Activated T-cell treated with anti-CD3 and anti-CD28 coated beads, Interleukin-2, amount 50 U/mL, for 48 hours (primary cell): ENCODE data around the gene MAP3K20.
"Not testable (repeated sequence)": the region's sequence is repeated elsewhere in the genome, so short reads cannot be mapped to it uniquely, and the experiment has no call there.

Experiments used
- DNase-seq, 2 experiments: peaks; one replicate each; pipeline ENCODE4 v3.0.0-alpha.2; 2020

Gene MAP3K20

GRCh38 chr2:173205375-173205774 lies 129.7 kb downstream of the MAP3K20 start:
- DNase-seq, result no peak

DNA sequence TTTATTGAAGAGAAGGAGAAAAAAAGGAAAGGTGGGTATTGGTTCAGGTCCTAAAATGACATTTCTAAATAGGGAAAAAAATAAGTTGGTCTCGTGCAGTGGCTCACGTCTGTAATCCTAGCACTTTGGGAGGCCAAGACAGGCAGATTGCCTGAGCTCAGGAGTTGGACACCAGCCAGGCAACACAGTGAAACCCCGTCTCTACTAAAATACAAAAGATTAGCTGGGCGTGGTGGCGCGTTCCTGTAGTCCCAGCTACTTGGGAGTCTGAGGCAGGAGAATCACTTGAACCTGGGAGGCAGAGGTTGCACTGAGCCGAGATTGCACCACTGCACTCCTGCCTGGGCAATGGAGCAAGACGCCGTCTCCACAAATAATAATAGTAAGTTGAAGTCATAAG lies 131.5 kb downstream of the MAP3K20 start:
- DNase-seq, result not testable (repeated sequence)

- DNase-seq, result peak; percentile 40 to 61
Observed at GRCh38 chr2:173210270-173211196, 134.9 kb downstream of the MAP3K20 start.

GRCh38 chr2:173213181-173213580 lies 137.5 kb downstream of the MAP3K20 start:
- DNase-seq, result no peak

- DNase-seq, result no peak
Observed at GRCh38 chr2:173214213-173214612, 138.6 kb downstream of the MAP3K20 start.

GRCh38 chr2:173215316-173215715 lies 139.7 kb downstream of the MAP3K20 start:
- DNase-seq, result no peak

GRCh38 chr2:173216051-173216450 lies 140.4 kb downstream of the MAP3K20 start:
- DNase-seq, result no peak

DNA sequence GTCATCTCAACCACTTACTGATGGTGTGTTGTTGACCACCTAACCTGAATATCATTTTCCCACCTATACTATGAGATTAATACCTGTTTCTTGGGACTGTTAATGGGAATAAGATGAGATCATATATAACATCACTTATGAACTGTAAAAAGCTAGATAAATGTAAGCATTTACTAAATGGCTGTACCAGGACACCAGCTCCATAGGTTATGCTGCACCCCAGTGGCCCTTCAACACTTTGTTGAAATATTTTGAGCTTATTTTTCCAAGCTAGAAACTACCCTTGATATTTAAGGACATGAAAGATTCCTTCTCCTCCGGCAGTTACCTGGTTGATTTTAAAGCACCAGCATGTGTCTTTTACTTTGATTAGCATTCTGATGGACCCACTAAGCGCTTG lies 141.0 kb downstream of the MAP3K20 start:
- no peak for DNase-seq

DNA sequence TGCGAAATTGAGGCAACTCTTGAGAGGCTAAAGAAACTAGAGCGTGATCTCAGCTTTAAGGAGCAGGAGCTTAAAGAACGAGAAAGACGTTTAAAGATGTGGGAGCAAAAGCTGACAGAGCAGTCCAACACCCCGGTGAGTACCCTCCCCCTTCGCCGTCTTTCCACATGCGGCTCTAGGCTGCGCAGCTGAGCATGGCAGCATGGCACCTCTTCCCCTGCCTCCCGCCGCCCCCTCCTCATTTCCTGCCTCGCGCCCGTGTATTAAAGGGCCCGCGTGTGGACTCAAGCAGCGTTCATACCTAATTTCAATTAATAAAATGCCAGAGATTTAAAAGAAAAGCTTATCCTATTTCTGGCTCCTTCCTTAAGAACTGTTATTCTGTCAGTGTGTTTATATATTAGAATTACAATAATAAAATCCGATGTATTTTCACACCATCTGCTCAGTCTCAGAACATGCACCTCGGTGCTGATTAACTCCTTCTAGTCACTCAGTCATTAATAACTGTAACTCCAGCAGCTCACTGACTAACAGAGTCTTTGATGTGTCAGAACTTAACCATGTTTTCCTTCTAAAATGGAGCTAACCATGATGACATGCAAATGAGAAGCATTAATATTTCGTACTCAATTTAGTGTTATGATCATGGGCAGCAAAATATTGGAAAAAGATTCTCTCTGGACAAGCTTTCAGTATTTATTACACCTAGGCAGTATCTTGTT lies 141.6 kb downstream of the MAP3K20 start:
- DNase-seq, result no peak

DNA sequence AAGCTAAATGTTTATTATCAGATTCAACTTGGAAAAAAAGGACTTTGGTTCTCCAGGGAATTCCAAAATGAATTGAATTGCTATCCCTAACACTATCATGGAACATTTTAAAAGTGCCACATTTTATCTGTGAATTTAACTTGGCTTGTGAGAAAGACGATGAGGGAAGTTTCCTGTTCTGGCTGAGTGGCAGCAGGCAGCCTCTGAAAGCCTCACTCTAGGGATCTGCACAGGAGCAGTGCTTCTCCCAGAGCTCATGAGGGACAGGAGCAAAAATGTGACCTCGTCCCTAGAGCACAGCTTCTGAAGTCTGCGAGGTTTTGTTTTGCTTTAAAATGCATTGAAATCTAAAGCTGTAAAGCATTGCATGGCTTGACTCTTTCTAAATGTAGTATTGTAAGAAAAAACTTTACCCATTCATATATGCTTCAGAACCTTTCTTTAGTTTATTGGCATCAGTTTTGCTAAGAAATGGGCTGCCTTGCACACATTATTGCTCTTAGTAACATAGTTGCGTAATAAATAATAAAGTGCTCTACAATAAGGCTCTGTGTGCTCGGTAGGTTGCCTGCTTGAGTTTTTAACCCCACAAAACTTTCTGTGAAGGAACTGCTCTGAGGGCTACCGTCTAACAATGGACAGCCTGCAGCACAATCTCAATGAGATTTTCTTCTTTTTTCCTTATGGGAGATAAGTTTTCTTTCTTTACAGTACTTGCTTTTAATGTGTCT lies 142.8 kb downstream of the MAP3K20 start:
- no peak for DNase-seq

- no peak for DNase-seq
Observed at GRCh38 chr2:173221132-173221695, 145.6 kb downstream of the MAP3K20 start.

- DNase-seq, result no peak
Observed at GRCh38 chr2:173221937-173222594, 146.4 kb downstream of the MAP3K20 start.

DNA sequence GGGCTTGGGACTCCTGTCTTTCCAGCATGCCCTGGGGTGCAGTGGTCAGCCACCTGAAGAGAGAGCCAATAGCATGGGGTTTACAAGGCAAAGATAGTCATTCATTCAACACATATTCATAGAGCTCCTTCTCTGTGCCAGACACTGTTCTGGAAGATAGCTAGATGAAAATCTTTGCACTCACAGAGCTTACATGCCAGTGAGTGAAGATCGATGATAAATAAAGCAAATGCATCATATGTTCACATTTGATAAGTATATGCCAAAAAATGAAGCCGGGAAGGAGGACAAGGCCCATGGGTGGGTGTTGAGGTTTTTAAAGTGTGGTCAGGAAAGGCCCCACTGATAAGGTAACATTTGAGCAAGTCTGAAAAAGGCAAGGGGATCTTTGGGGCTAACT lies 148.2 kb downstream of the MAP3K20 start:
- DNase-seq, result no peak

- DNase-seq, result no peak
Observed at GRCh38 chr2:173226899-173227698, 151.5 kb downstream of the MAP3K20 start.

- no peak for DNase-seq
Observed at GRCh38 chr2:173229086-173229485, 153.4 kb downstream of the MAP3K20 start.

GRCh38 chr2:173230181-173230580 lies 154.5 kb downstream of the MAP3K20 start:
- no peak for DNase-seq

DNA sequence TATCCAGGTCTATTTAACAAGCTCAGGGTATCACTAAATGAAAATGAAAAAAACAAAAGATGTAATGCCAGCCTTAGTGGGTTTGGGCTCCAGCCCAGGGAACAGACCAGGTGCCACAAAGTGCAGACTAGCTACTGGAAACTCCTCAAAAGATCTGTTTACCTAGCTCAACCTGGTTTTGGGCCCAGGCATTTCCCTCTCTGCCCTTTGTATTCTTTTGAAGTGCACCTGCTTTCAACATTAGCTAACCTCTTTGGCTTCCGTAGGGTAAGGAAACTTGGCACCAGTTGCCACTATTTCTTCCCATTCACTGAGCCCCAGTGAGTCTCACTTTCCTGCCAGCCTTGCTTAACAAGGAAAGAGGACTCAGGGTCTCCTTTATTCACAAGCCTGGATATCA lies 155.4 kb downstream of the MAP3K20 start:
- DNase-seq, result no peak

- DNase-seq, result no peak
Observed at GRCh38 chr2:173231465-173231864, 155.8 kb downstream of the MAP3K20 start.

DNA sequence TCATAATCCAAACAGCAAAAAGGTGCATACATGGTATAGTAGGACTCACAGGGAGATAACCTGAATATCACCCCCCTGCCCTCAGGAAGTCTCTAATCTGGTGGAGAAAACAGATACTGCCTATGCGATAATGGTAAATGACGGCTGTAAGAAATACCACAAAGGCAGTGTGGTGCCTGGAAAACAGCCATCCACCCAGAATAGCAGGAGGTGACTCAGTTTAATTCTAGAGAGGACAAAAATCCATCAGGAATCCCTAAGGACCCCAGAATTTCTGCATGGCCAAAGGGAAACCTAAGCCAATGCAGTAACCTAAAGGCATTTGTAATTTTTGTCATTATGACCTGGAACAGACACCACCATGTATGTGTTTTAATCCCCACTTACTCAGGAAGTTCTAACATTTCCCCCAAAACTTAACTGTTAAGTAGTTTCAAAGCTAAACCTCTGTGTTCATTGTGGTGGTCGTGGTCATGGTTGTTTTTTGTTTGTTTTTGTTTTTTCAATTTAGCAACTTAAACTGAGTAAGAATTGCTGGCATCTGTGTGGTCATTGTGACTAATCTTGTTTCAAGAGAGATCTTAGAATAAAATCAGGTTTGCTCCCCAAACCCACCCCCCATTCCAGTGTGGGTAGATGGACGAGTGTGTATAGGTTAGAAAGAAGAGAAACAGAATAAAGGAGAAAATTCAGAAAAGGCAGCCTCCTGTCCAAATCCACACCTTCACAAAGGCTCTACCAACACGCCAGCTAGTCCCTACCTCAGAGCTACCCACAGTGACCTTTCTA lies 157.5 kb downstream of the MAP3K20 start:
- no peak for DNase-seq

DNA sequence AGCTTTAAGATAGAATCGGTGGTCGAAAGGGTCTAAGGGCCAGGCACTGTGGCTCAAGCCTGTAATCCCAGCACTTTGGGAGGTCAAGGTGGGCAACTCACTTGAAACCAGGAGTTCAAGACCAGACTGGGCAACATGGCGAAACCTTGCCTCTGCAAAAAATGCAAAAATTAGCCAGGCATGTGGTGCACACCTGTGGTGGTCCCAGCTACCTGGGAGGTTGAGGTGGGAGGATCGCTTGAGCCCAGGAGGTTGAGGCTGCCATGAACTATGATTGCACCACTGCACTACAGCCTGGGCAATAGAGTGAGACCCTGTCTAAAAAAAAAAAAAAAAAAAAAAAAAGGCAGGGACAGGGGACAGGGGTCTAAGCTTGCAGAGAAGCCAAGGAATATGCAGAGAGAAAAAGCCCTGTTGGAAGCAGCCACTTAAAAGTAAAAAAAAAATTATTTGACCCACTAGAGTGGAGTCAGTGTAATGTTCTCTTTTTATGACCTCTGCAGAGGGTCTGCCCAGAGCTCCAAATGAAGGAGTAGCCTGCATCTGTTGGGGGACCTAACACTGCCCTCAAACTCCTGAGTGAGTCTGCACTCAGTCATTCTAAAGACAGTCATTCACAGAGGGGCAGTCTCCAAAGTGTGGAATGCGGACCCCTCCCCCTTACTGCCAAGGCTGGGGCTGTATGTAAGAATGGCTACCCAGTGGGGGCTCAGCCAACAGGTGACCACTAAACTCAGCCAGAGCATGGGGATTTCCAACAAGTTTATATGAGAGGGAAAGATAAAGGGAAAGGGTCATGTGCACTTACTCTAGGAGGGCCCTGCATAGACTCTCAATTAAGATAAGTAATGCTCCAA lies 160.5 kb downstream of the MAP3K20 start:
- no peak for DNase-seq
